HG03378 (cell line): ENCODE results near the gene ADAMTS1.
"Not testable (repeated sequence)": the region's sequence is repeated elsewhere in the genome, so short reads cannot be mapped to it uniquely, and the experiment has no call there.

Experiments used
- ATAC-seq: cut with Tn5 transposase; IDR thresholded peaks from one replicate; pipeline ENCODE4 v1.9.1; 2021; ENCODE audit warnings: mild to moderate bottlenecking, moderate library complexity; ENCODE audit not compliant: unreplicated experiment

ADAMTS1 gene

DNA sequence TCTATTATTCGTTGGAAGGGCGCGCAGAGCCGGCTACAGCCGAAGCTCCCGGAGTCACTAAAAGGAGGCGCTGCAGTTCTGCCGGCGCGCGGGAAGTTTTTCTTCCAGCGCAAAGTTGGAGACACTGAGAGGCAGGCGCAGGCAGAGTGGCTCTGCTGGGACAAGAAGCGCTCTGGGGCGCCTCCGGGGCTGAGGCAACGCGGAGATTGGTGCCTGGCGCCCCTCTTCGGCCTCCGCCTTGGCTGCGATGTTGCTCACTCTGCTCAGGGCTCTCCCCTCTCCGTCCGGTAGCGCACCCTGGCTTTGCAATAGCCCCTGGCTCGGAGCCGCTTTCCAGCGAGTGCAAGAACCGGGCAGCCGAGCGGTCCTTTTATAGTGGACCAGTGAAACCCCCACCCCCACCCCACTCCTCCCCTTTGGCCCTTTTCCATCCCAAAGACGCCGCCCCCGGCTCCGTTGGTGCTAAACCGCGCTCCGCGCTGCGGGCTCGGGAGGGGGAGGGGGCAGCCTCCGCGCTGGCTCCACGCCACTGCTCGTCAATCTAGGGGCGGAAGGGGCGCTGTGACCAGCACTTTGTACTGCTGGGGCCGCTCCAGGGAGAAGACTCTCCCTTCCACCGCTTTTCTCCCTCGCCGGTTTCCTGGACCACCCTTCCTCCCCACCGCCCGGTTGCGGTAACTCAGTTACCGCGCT is at the start of gene ADAMTS1:
ADAMTS1 (minus strand) TSS at position 344 of the 693 bp plus-strand sequence. CDS start 455 bp downstream, outside the sequence.
- ATAC-seq: no peak

DNA sequence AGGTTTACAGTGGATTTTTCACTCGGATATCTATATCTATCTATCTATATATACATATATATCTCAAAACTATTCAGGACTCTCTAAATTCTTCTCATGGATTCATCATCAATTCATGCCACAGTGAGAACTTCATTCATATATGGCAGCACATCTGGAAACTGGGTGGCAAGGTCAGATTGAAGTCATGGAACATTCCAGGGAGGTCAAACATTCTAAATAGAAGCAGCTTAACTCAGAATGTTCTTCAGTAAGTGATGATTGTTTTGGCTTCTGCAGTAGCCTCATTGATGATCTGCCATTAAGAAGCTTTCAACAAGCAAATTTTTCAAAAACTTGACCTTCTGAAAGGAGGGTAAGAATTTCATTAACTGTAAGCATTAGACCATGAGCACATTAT is 46.9 kb upstream of the ADAMTS1 start:
- no peak for ATAC-seq

DNA sequence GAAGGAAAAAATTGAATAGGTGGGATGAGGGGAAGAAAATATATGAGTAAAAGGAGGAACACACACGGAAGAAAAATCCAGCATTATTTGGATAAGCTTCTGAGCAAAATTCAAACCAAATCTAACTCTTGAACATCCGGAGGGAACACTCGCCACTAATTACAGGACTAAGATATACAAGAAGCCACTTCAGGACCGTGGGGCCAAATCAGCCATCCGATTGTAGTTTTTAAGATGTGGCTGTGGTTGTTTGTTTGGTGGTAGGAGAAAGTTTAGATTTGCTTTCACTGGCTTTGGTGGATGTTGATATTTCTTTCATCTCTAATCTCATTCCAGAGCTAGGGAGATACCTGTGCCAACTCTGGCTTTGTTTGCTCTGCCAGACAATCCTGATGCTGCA is 43.7 kb upstream of the ADAMTS1 start:
- ATAC-seq: no peak

DNA sequence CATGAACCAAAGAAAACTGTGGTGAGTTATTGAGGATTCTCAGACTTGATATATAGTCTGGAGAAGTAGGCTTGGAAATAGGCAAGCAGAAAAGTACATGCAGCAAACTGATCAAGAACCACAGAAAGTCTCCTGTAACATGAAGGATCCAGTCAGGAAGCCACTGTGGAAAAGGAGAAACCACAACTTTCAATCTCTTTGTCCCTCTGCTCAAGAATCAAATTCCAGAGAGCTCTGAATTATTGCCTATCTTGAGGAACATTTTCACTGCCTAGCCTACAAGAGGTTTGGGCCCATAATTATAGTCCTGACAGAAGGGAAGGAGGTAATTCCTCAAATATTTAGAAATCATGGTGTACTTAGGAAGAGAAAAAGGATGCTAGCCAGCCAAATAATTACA is 43.0 kb upstream of the ADAMTS1 start:
- ATAC-seq: no peak

DNA sequence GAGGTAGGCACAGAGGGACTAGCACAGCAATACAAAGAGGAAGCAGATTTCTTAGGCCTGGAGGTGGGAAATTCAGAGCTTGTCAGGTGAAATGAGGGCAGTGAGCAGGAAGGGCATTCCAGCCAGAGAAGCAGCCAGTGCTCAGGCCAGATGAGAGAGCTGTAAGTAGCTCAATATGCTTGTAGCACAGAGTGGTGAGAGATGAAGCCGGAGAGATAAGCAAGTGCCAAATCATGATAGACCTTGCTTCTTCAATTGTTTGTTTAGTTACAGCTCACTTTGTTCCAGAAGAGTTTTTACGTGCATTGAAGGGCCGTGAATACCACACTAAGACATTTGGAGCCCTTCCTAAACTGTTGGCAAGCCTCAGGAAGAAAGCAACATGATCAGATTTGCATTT is 42.0 kb upstream of the ADAMTS1 start:
- no peak for ATAC-seq

DNA sequence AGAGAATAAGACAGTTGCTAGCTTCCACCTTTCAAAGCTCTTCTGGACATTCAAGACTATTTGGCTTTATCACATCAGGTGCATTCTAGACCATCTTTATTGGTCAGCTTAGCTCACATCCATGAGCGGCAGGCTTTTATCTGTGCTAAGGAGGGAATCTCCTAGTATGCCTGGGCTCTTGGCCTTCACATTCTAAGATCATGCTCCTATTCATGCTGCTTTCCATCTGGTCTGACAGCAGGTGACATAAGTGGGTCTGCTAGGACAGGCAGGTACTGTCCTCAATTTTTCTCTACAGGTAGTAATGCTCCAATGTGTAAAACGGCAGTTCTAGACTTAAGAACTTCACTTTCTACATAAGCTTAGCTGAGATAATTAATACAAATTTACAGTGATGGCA is 39.2 kb upstream of the ADAMTS1 start:
- no peak for ATAC-seq

DNA sequence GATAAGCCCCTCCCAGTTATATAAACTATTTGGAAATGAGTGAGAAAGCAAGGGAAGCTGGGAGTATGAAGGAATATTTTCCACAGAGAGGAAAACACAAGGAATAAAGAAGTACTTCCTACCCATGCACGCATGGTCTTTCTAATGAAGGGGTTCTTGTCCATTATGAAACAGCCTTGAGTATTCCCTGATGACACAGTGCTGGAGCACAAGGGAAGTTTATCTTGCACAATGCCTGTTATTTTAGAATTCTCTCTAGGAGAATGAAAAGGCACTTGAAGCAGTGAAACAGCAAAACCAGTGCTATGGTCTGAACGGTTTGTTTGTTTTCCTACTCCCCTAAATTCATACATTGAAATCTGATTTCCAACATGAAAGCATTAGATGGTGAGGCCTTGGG is 38.6 kb upstream of the ADAMTS1 start:
- ATAC-seq: no peak

DNA sequence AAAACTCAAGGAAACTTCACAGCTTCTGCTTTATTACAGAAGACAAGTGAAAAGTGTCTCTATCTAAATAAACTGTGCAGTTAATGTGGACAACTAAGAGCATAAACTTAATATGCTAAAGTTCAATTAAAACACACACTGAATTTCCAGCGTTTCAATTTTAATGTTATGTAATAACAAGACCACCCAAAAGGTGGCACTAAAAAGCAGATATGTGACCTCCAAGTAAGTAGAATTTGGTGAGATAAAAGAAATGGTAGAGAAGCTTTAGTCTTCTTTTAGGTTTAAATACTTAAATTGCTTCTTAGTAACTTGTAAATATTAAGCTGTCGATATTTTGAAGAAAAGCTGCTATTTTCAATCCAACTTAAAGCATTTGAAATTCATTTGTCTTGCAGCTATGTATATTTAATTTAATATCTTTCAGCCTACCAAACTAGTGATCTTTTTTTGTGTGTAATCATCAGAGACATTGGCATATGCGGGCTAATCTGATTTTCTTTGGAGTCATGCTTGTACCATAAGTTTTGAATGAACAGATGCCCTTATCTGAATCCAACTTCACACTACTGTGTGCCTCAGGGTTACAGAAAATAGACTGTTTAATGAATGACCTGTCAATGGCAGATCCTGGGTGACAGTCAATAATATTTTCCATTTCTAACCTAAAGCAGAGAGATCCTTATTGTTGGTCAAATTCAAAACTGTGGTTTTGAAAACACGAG is 36.5 kb upstream of the ADAMTS1 start:
- no peak for ATAC-seq

DNA sequence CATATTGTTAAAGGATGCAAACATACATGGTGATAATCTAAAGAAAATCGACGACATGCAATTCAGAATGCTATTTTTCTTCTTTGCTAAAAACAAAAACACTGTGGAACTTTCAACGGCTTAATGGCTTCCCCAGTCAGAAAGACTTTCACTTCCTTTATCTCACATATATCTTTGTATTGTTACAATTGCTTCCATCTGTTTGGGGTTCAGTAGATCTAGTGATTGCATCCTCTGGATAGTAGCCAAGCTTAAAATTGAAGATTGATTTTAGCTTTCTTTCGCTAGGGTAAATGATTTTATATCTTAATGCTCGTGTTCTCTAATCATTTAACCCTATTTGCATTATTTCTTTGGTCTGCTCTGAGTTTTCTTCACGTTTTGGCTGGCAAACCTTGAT is 31.8 kb upstream of the ADAMTS1 start:
- ATAC-seq: no peak

DNA sequence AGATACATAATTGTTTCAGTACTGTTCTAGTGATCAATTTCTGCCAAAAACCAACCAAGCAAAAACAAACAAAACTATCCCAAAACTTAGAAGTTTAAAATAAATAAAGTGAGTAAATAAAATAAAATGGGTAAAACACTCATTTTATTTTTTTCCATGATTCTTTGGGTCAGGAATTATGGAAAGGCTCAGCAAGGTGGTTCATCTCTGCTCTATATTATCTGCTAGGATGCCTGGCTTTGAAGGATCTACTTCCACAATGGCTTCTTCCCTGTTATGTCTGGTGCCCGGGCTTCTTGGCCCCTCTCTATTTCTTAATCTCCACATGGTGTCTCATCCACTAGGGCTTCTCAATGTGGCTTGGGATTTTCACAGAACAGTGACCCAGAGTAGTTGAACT is 29.1 kb upstream of the ADAMTS1 start:
- no peak for ATAC-seq

DNA sequence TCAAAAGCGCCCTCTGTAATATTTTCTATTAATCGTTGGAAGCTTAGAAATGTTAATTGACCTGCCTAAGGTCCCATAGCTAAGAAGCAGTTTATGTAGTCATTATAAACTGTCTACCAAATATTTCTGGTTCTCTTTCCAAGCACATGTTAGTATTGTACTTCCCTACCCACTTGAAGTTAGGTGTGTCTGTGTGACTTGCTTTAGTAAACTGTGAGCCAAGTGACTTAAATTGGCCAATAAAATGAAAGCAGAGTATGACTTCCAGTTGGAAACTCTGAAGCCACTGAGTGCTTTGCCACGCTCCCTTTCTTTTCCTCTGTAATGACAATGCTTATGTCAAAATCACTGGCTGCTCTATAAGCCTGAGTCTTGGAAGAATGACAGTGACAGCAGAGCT is 20.6 kb upstream of the ADAMTS1 start:
- no peak for ATAC-seq

DNA sequence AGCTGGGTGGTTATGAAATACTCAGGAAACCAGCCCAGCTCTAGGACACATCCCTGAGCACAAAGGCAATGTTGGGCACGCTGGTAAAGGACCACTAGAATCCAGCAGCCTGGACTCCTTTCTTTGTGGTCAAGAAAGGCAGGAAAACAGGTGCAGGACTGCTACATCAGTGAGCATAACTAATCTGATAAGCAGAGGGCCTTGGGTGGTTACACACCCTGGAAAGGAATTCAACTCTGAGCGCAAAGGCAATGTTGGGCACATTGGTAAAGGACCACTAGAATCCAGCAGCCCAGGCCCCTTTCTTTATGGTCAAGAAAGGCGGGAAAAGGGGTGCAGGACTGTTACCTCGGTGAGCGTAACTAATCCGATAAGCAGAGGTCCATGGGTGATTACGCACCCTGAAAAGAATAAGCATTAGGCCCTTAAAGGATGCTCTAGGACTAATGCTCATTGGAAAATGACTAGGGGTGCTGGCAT is 11.7 kb upstream of the ADAMTS1 start:
- ATAC-seq: not testable (repeated sequence)

DNA sequence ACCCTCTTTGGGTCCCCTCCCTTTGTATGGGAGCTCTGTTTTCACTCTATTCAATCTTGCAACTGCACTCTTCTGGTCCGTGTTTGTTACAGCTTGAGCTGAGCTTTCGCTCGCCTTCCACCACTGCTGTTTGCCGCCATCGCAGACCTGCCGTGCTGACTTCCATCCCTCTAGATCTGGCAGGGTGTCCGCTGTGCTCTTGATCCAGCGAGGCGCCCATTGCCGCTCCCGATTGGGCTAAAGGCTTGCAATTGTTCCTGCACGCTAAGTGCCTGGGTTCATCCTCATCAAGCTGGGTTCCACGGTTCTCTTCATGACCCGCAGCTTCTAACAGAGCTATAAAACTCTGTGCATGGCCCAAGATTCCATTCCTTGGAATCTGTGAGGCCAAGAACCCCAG is 9.5 kb upstream of the ADAMTS1 start:
- ATAC-seq: not testable (repeated sequence)

DNA sequence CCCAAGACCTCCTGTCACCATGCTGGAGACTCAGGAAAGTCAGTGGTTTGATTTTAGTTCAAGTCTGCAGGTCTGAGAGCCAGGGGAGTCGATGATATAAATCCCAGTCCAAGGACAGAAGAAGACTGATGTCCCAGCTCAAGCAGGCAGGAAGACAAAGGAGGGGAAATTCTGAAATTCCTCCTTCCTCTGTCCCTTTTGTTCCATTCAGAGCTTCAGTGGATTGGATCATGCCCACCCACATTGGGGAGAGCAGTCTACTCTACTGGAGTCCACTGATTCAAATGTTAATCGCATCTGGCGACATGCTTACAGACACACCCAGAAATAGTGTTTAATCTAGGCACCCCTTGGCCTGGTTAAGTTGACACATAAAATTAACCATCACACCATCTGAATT is 7.2 kb upstream of the ADAMTS1 start:
- no peak for ATAC-seq

DNA sequence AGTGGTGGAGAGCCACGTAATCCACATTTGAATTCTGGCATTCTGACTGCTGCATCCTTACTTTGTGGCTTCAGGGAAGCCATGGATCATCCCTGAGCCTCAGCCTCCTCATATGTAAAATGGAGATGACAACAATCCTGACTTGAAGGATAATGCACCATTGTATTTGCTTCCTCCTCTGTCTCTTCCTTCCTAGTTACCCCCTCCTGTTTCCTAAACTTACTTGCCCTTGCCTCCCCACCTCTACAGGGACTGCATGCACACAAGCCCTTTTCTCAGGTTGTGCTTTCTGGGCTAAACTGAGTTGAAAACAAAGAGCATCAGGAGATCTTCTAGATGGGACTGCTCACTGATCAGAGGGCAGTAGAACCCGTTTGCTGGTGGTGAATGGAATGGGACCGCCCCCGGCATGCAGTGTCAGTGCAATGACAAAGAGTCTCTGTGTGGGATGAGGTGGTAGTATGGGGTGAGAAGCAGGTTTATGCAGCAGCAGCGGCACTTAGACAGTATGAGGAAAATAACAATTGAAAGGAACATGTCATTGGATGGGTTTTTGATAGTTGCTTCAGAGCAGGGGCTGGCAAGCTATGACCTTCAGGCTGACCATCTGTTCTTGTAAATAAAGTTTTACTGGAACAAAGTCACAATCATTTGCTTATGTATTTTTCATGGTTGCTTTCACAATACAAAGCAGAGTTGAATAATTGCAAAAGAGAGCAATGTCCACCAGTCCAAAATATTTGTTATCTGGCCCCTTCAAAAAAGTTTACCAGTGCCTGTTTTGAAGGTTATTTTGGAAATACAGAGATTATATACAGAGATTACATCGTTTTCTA is 6.1 kb upstream of the ADAMTS1 start:
- ATAC-seq: no peak

DNA sequence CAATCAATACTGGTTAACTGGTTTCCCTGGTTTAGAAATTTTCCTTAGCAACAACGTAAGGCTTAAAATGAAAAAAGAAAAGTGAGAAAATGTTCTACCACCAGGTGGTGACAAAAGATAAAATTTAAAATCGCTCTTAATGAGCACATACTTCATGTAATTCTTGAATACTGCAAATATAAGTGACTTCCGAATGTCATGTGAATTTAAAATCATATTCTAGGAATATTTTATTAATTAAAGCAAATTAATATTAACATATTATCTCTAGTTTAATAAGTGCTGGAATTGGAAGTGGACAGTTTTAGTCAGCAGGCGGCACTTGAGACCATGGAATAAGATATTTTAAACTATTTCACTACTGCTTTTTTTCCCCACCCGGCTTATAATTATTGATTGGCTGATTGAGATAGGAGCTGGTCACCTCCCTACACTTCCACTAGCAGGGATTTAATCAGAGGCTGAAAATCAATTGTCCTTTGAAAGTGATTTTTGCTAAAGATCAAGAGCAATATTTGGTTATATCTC is 5.0 kb upstream of the ADAMTS1 start:
- no peak for ATAC-seq

DNA sequence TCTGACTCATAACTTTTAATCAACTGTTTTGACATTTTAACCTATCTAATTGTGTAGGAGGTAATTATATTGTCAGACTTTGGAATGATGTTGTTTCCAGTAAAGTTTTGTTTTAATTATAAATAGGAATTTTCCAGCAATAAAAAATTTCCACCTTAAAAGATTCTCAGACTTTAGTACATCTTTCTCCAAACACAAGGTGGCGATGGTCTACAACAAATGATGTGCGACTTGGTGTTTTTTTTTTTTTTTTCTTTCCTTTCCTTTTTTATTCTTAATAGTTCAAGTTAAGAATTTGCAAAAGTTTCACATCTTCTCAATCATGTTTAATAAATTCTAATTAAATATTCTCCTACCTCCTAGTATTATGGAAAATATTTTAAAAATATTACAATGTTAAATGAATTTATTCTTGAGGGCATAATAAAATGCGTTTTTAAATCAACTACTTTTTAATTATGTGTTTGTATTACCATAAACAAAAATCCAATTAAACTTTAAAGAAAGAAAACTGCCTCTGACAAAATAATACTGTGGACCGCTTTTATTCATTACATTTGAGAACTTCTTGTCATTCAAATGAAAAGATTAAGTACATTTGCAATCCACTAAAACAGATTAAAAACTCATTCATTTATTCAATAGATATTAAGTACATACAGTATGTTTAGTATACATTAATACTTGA is 4.4 kb upstream of the ADAMTS1 start:
- ATAC-seq: no peak

DNA sequence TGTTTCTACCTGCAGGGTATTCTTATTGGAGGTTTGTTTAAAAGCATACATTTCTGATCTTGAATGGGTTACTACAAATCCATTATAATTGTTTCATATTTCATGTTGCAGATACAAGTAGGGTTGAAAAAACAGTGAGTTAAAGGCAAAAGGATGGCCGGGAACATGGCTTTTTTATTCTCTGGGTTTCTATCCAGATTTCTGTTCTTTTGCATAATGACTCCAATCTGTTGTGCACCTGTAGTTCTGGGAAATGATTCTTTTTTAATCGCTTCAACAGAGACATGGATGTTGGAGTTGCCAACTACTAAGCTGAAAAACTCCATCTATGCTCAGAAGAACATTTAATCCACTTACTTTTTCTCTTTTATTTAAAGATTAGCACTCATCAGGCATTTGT is 2.7 kb upstream of the ADAMTS1 start:
- ATAC-seq: no peak

DNA sequence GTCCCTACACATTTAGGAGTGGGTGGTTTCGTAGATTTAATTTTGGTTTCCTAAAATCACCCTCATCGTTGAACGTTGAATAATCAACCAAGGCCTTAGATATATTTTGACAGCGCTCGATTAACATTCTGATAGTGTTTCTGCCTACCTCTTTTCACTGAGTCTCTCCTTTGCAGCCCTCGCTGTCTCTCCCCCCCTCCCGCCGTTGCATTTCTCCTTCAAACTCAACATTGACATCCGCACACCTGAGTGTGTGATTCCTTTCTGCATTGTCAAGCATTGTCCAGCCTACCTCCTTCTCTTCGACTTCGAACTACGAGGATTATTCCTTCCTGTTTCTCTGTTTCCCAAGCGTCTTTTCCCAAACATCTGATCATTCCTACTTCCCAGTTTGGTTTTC is 1.8 kb upstream of the ADAMTS1 start:
- ATAC-seq: no peak

DNA sequence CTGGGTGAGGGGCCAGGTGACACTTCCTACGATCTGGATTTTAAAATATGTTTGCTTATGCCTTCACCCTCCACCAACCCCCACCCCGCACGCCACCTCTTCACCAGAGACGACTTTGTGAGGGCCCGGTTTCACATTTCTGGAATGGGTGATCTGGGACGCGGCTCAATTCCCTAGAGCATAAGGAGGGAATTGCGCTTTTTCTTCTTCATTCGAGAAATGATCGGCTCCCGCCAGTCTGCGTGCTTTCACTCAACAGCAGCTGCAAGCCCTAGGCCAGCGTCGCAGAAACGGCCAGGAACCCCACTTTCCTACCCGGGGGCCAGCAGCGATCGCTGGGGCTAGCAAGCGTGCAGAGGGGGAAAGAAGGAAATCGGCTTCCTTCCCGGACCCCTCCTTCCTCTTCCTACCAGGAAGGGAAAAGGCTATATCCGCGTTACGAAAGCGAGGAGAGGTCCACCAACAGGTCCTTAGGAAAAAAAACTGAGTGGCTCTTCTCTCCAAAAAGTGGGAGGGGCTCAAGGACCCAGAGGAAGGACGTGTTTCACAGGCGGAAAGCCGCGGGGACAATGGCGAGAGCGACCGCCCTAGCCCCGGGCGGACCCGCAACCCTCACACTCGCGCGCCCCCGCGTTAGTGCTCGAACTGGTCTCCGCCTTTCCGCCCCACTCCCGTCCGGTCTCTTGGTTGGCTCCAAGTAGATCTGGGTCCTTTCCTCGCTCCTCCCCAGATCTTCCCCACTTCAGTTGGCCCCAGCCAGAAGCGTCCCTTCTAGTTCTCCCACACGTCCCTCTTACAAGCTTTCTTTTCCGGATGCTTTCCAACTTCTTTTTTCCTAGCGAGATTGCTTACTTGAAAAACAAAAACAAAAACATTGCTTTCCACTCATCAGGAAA is 1.1 kb upstream of the ADAMTS1 start:
- no peak for ATAC-seq
